Thoracic aorta (tissue), 2 donors: ENCODE results near the gene SKAP2. TPM values are rescaled to one million over a fixed set of nuclear protein-coding genes. Genes with fewer than 3 reads are reported as not detected.

Experiments used
- ATAC-seq: fragments of 150-250 bp; one replicate; pipeline ENCODE4 v1.8.0; 2017; ENCODE audit warnings: low read depth; ENCODE audit not compliant: insufficient number of reproducible peaks, low FRiP score
- DNase-seq: peaks from one replicate; pipeline ENCODE4 v3.0.0-alpha.2; 2020; ENCODE audit warnings: low spot score
- H3K27ac ChIP-seq, 2 donors: fragments of 200-600 bp; sonication (generic); 1 replicate in 1 of 2; 2 replicates in 1 of 2; pipeline ENCODE4 v1.5.1; 2016; ENCODE audit warnings: mild to moderate bottlenecking in 2 of 2, moderate library complexity in 2 of 2
- H3K27me3 ChIP-seq: fragments of 200-600 bp; sonication (generic); replicated peaks from 2 replicates; pipeline ENCODE4 v1.6.0; 2016; ENCODE audit warnings: mild to moderate bottlenecking; ENCODE audit not compliant: insufficient read depth
- H3K36me3 ChIP-seq: fragments of 200-600 bp; sonication (generic); one replicate; pipeline ENCODE4 v1.5.1; 2016
- H3K4me1 ChIP-seq, 2 donors: fragments of 200-600 bp; sonication (generic); 1 replicate in 1 of 2; 2 replicates in 1 of 2; pipeline versions ENCODE4 v1.5.1 to v1.6.0; 2016; ENCODE audit warnings: low read depth in 2 of 2, mild to moderate bottlenecking in 1 of 2; ENCODE audit not compliant: control insufficient read depth in 1 of 2
- H3K4me3 ChIP-seq: fragments of 200-600 bp; sonication (generic); 2 replicates; pipeline ENCODE4 v1.5.1; 2016; ENCODE audit warnings: mild to moderate bottlenecking
- H3K9me3 ChIP-seq: fragments of 200-600 bp; sonication (generic); 2 replicates; pipeline ENCODE4 v1.5.1; 2016
- total RNA-seq, 2 donors: library from RNA; depleted of rRNA; stranded (reverse); fragments of >200 nt; gene quantifications; one replicate each; pipeline versions ENCODE4 v1.1.0 to v1.2.3, GENCODE V29; 2016
- TF ChIP-seq, protein P1 (sequence below): fragments of 200-600 bp; sonication (generic); IDR thresholded peaks from one replicate; pipeline ENCODE4 v1.5.1; 2019; ENCODE audit warnings: antibody characterized with exemption

The SKAP2 gene
- total RNA-seq, 2 donors from 2014 or later: 16.6 to 29.0 TPM

DNA sequence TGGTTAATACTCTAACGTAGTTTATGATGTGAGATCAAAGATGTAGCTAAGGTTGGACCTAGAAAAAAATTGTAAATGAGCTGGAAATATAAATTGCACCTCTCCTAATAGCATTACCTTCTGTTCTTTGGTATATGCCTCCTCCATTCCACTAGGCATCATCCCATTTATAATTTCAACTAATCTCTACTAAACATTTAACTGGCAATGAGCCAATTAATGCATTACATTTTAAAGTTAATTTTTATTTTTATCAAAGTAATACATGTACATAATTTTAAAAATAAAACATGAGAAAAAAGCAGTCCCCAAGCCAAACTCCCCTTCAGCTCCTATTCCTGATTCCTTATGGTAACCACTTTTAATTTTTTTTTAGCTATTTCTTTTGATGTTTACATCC, 35.1 kb upstream of the SKAP2 start:
- Histone ChIP-seq H3K27me3 (no peaks in the 10 kb centered on the region), H3K36me3 (no peaks in the 10 kb centered on the region), H3K27ac (no peak overlapping the region), H3K4me1 (no peaks in the 10 kb centered on the region), H3K4me3 (no peak overlapping the region), H3K9me3 (no peaks in the 10 kb centered on the region)
- no peak for ATAC-seq
- no peak for DNase-seq
- TF ChIP-seq, protein P1, sequence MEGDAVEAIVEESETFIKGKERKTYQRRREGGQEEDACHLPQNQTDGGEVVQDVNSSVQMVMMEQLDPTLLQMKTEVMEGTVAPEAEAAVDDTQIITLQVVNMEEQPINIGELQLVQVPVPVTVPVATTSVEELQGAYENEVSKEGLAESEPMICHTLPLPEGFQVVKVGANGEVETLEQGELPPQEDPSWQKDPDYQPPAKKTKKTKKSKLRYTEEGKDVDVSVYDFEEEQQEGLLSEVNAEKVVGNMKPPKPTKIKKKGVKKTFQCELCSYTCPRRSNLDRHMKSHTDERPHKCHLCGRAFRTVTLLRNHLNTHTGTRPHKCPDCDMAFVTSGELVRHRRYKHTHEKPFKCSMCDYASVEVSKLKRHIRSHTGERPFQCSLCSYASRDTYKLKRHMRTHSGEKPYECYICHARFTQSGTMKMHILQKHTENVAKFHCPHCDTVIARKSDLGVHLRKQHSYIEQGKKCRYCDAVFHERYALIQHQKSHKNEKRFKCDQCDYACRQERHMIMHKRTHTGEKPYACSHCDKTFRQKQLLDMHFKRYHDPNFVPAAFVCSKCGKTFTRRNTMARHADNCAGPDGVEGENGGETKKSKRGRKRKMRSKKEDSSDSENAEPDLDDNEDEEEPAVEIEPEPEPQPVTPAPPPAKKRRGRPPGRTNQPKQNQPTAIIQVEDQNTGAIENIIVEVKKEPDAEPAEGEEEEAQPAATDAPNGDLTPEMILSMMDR: no peak

DNA sequence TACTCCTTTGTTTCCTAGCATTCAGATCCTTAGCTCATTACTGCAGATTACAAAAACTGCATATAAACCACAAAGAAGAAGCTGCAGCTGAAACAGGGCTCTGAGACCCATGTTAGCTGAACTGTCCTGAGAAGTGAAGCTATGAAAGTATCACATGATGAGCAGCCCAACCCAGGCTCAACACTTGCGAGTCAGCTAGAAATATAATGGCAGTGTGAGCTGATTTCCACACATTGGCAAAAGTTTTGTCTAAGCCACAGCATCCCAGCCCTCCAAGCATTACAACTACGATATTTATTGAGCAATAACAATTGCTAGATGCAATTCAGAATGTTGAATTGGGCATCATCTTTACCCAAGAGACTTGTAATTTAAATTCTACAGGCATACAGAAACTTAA, 34.5 kb upstream of the SKAP2 start:
- Histone ChIP-seq H3K27me3 (no peaks in the 10 kb centered on the region), H3K27ac (no peak overlapping the region), H3K9me3 (no peaks in the 10 kb centered on the region), H3K4me1 (no peaks in the 10 kb centered on the region), H3K4me3 (no peak overlapping the region), H3K36me3 (no peaks in the 10 kb centered on the region)
- TF ChIP-seq, protein P1: no peak
- ATAC-seq: no peak
- DNase-seq: no peak

DNA sequence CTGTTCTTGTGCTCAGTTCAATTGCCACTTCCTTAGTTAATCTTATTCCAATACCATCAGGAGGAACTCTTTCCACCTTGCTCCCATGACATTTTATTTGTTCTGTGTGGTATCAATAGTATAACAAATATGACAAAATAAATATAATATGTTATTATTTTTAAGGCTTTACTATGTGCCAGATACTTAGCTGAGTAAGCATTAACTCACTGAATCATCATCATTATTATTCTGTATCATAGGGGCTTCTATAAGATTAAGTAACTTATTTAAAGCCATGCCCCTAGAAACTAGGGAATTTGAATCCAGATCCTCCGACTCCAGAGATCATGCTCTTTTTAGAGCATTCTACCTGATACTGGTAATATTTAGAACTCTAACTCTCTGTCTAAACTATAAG, 33.5 kb upstream of the SKAP2 start:
- Histone ChIP-seq H3K27me3 (no peaks in the 10 kb centered on the region), H3K36me3 (no peaks in the 10 kb centered on the region), H3K4me3 (no peak overlapping the region), H3K27ac (no peak overlapping the region), H3K4me1 (no peaks in the 10 kb centered on the region), H3K9me3 (no peaks in the 10 kb centered on the region)
- DNase-seq (no peak), ATAC-seq (no peak)
- TF ChIP-seq, protein P1: no peak

DNA sequence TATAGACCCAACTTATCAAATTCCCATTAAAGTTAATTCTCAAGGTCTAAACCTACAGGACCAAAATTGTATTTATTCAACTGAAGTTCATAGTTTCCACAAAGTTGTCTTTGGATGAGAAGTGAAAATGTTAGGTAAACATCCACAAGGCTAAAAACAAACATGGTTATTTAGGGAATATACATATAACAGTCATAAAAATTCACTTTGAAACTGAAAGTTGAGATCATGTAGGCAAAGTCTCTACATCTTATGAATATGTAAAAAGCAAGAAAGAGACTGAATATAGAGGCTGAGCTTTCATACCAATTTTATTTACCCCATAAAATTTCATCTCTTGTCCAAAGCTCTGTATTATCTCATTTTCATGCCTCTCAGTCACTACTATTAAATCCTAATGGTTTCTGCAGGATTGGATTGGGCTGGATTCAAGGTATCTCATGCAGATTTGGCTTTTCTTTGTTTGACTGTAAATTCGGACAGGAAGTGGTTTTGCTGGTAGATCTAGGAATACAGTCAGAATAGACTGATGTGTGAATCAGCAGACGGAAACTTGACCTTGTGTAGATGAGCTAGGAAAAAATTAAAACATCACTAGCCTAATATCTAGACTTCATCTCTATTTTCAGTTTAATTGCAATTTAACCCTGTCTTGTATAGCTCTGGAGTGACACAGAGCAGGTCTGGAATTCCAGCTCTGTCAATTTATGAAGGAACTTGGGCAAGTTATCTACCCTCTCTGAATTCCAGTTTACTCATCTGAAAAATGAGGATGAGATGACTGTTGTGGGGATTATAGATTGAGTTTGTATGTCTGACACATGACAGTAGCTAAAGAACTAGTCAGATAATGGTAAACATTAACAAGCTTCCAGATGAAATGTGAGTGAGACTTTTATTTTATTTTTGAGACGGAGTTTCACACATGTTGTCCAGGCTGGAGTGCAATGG, 27.3 kb upstream of the SKAP2 start:
- no peaks in the 10 kb centered on the region for H3K9me3 ChIP-seq
- H3K27ac ChIP-seq: no peak overlapping the region
- H3K4me3 ChIP-seq: no peak overlapping the region
- DNase-seq (no peak), ATAC-seq (no peak)
- TF ChIP-seq, protein P1: no peak
- no peaks in the 10 kb centered on the region for H3K27me3 ChIP-seq
- H3K36me3 ChIP-seq: no peaks in the 10 kb centered on the region
- H3K4me1 ChIP-seq: no peaks in the 10 kb centered on the region

DNA sequence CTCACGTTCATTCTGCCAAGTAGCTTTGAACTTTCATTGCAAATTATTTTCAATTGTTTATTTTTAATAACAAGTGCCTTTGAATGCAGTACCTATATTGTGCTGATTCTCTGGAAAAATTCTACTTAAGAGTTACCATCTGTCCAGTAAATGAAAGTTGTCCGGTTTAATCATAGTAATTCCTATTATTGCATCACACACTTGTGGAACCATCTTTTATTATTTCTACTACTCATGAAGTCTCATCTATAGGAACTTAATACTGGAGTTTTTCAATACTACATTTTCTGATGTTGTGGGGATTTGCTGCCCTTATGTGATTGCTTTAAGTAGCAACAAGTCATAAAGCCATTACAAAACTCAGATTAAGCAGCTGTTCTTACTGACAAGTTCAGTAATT, 16.5 kb upstream of the SKAP2 start:
- H3K36me3 ChIP-seq: no peaks in the 10 kb centered on the region
- H3K27me3 ChIP-seq: no peaks in the 10 kb centered on the region
- H3K27ac ChIP-seq: no peak overlapping the region
- H3K9me3 ChIP-seq: peaks cover 19% of the 10 kb centered on the region
- no peak for ATAC-seq
- no peak overlapping the region for H3K4me3 ChIP-seq
- H3K4me1 ChIP-seq: no peaks in the 10 kb centered on the region
- DNase-seq: no peak
- TF ChIP-seq, protein P1: no peak
